Prostate gland (tissue), 2 donors: ENCODE measurements around the gene APOA5. TPM values are rescaled to one million over a fixed set of nuclear protein-coding genes. Genes with fewer than 3 reads are reported as not detected.

Experiments
- DNase-seq: peaks from one replicate; pipeline ENCODE4 v3.0.0-alpha.2; 2019; ENCODE audit warnings: low spot score
- H3K27ac ChIP-seq, 2 donors: fragments of 200-600 bp; sonication (generic); 2 replicates each; pipeline ENCODE4 v1.5.1; 2017 to 2019
- H3K27me3 ChIP-seq: fragments of 200-600 bp; sonication (generic); replicated peaks from 2 replicates; pipeline ENCODE4 v1.5.1; 2019; ENCODE audit not compliant: insufficient read depth
- H3K36me3 ChIP-seq, 2 donors: fragments of 200-600 bp; sonication (generic); 1 replicate in 1 of 2; 2 replicates in 1 of 2; pipeline versions ENCODE4 v1.5.1 to v1.8.1; 2017 to 2019
- H3K4me1 ChIP-seq: fragments of 200-600 bp; sonication (generic); replicated peaks from 2 replicates; pipeline ENCODE4 v1.5.1; 2019
- H3K4me3 ChIP-seq, 2 donors: fragments of 200-600 bp; sonication (generic); 2 replicates each; pipeline ENCODE4 v1.5.1; 2017 to 2019
- H3K9me3 ChIP-seq: fragments of 200-600 bp; sonication (generic); 2 replicates; pipeline ENCODE4 v1.5.1; 2017
- CTCF ChIP-seq, 4 experiments: fragments of 200-600 bp in 2 of 4; fragments of 450-650 bp in 2 of 4; sonication (generic) in 2 of 4; IDR thresholded peaks; 1 replicate in 3 of 4; 2 replicates in 1 of 4; pipeline ENCODE4 v1.5.1; 2016 to 2019; ENCODE audit warnings: antibody characterized with exemption in 4 of 4, mild to moderate bottlenecking in 2 of 4, moderate library complexity in 2 of 4
- POLR2A ChIP-seq: fragments of 450-650 bp; IDR thresholded peaks from one replicate; pipeline ENCODE4 v1.6.1; 2016; ENCODE audit warnings: antibody characterized with exemption, mild to moderate bottlenecking
- POLR2AphosphoS5 ChIP-seq: sonication (generic); formaldehyde crosslinking; IDR thresholded peaks from one replicate; pipeline ENCODE4 v1.6.1; 2017; ENCODE audit warnings: antibody characterized with exemption
- WGBS: methylation state at CpG from one replicate; pipeline ENCODE4 v1.1.5; 2018; 5-methylcytosine and 5-hydroxymethylcytosine counted together
- intact Hi-C: fragments of 100-400 bp; cut with DNase I; formaldehyde crosslinking; loops from one replicate; pipeline ENCODE4 v1.14.2; 2022
- total RNA-seq, 2 donors: library from RNA; depleted of rRNA; stranded (reverse); fragments of >200 nt; gene quantifications; one replicate each; pipeline ENCODE4 v1.1.0, GENCODE V29; 2016

The APOA5 gene
- total RNA-seq, 2 donors from 2014 or later: 0.87 TPM; not detected in 1

DNA sequence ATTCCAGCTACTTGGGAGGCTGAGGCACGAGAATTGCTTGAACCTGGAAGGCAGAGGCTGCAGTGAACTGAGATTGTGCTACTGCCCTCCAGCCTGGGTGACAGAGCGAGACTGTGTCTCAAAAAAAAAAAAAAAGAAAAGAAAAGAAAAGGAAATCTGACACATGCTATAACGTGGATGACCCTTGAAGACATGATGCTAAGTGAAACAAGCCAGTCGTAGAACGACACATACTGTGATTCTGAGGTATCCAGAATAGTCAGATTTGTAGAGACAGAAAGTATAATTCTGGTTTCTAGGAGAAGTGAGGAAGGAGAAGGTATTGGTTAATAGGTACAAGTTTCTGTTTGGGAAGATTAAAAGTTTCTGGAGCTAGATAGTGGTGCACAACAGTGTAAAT lies 6.7 kb upstream of the APOA5 start:
- Histone ChIP-seq H3K9me3 (no peaks in the 10 kb centered on the region), H3K27ac (no peak overlapping the region), H3K4me3 (no peak overlapping the region), H3K36me3 (no peaks in the 10 kb centered on the region), H3K4me1 (no peaks in the 10 kb centered on the region), H3K27me3 (no peaks in the 10 kb centered on the region)
- WGBS: 91% methylated on average over 5 of the region's 5 CpGs
- TF ChIP-seq POLR2AphosphoS5 (no peak), POLR2A (no peak), CTCF (IDR thresholded peaks at IDR 0.05) (no peak)
- intact Hi-C loops: loop anchor here (10.0 kb wide), 1 partner anchor 76 kb away; no protein-coding TSS in a partner anchor
- no peak for DNase-seq

DNA sequence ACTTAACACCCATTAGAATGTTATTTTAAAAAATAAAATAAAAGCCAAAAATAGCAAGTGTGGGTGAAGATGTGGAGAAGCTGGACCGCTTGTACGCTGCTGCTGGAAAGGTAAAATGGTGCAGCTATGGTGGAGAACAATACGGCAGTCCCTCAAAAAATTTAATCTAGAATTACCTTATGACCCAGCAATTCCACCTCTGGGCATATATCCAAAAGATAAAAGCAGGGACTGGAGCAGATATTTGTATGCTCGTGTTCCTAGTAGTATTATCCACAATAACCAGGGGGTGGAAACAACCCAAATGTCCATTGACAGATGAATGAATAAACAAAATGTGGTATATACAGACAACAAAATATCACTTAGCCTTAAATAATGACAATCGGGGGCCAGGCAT lies 6.1 kb upstream of the APOA5 start:
- H3K4me3 ChIP-seq: no peak overlapping the region
- no peak overlapping the region for H3K27ac ChIP-seq
- H3K36me3 ChIP-seq: no peaks in the 10 kb centered on the region
- intact Hi-C loops: loop anchor here (10.0 kb wide), 1 partner anchor 77 kb away; no protein-coding TSS in a partner anchor
- TF ChIP-seq CTCF (IDR thresholded peaks at IDR 0.05): no peak
- no peak for TF ChIP-seq POLR2A
- TF ChIP-seq POLR2AphosphoS5: no peak
- 82% methylated on average over 5 of the region's 5 CpGs for WGBS
- H3K9me3 ChIP-seq: no peaks in the 10 kb centered on the region
- no peak for DNase-seq
- H3K4me1 ChIP-seq: no peaks in the 10 kb centered on the region
- no peaks in the 10 kb centered on the region for H3K27me3 ChIP-seq

GRCh38 chr11:116796548-116796947 lies 4.9 kb upstream of the APOA5 start:
- no peaks in the 10 kb centered on the region for H3K9me3 ChIP-seq
- no peaks in the 10 kb centered on the region for H3K36me3 ChIP-seq
- no peaks in the 10 kb centered on the region for H3K27me3 ChIP-seq

GRCh38 chr11:116794851-116795250 lies 3.2 kb upstream of the APOA5 start:
- no peak for TF ChIP-seq POLR2AphosphoS5
- no peak for TF ChIP-seq POLR2A
- H3K9me3 ChIP-seq: no peaks in the 10 kb centered on the region
- 85% methylated on average over 2 of the region's 2 CpGs for WGBS

More at GRCh38 chr11:116796548-116796947, 4.9 kb upstream of the APOA5 start:
- TF ChIP-seq POLR2A (no peak), CTCF (IDR thresholded peaks at IDR 0.05) (no peak), POLR2AphosphoS5 (no peak)
- Histone ChIP-seq H3K27ac (no peak overlapping the region), H3K4me3 (no peak overlapping the region), H3K4me1 (no peaks in the 10 kb centered on the region)
- WGBS: 82% methylated on average over 1 of the region's 1 CpG
- intact Hi-C loops: loop anchor here (10.0 kb wide), 1 partner anchor 78 kb away; no protein-coding TSS in a partner anchor
- no peak for DNase-seq

GRCh38 chr11:116793772-116794097 lies 2.1 kb upstream of the APOA5 start:
- Histone ChIP-seq H3K27ac (no peak overlapping the region), H3K36me3 (no peaks in the 10 kb centered on the region), H3K4me1 (no peaks in the 10 kb centered on the region), H3K4me3 (no peak overlapping the region), H3K9me3 (no peaks in the 10 kb centered on the region), H3K27me3 (no peaks in the 10 kb centered on the region)
- no peak for DNase-seq
- 100% methylated on average over 1 of the region's 1 CpG for WGBS
- no peak for TF ChIP-seq CTCF (IDR thresholded peaks at IDR 0.05)
- TF ChIP-seq POLR2AphosphoS5: no peak
- no peak for TF ChIP-seq POLR2A
- intact Hi-C loops: loop anchor here (2.0 to 10.0 kb wide), 2 partner anchors 43 to 81 kb away; partner anchors contain the start of gene APOA1

More at GRCh38 chr11:116794851-116795250, 3.2 kb upstream of the APOA5 start:
- Histone ChIP-seq H3K27me3 (no peaks in the 10 kb centered on the region), H3K4me3 (no peak overlapping the region), H3K27ac (no peak overlapping the region), H3K4me1 (no peaks in the 10 kb centered on the region), H3K36me3 (no peaks in the 10 kb centered on the region)
- no peak for DNase-seq
- intact Hi-C loops: loop anchor here (10.0 kb wide), 1 partner anchor 80 kb away; no protein-coding TSS in a partner anchor
